ENCODE data around the gene KCNE3. TPM values are rescaled to one million over a fixed set of nuclear protein-coding genes. Genes with fewer than 3 reads are reported as not detected.
"Not testable (repeated sequence)": the region's sequence is repeated elsewhere in the genome, so short reads cannot be mapped to it uniquely, and the experiment has no call there.

Gene KCNE3
- total RNA-seq, 4 donors from 2014 or later, result 2.4 to 13.7 (median 10.5) TPM

GRCh38 chr11:74425100-74425499, 42.2 kb downstream of the KCNE3 start:
- Histone ChIP-seq H3K4me1 (no peaks in the 10 kb centered on the region), H3K27ac (no peak overlapping the region), H3K9me3 (no peaks in the 10 kb centered on the region), H3K4me3 (no peak overlapping the region), H3K36me3 (no peaks in the 10 kb centered on the region), H3K27me3 (no peaks in the 10 kb centered on the region)
- intact Hi-C loops (cut with DNase I; ENCODE audit: low total_unique reads), result no loop called here
- no peak for DNase-seq
- TF ChIP-seq, protein P1, sequence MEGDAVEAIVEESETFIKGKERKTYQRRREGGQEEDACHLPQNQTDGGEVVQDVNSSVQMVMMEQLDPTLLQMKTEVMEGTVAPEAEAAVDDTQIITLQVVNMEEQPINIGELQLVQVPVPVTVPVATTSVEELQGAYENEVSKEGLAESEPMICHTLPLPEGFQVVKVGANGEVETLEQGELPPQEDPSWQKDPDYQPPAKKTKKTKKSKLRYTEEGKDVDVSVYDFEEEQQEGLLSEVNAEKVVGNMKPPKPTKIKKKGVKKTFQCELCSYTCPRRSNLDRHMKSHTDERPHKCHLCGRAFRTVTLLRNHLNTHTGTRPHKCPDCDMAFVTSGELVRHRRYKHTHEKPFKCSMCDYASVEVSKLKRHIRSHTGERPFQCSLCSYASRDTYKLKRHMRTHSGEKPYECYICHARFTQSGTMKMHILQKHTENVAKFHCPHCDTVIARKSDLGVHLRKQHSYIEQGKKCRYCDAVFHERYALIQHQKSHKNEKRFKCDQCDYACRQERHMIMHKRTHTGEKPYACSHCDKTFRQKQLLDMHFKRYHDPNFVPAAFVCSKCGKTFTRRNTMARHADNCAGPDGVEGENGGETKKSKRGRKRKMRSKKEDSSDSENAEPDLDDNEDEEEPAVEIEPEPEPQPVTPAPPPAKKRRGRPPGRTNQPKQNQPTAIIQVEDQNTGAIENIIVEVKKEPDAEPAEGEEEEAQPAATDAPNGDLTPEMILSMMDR (IDR thresholded peaks at IDR 0.05), result no peak
- no peak for TF ChIP-seq POLR2A (IDR thresholded peaks at IDR 0.05)

DNA sequence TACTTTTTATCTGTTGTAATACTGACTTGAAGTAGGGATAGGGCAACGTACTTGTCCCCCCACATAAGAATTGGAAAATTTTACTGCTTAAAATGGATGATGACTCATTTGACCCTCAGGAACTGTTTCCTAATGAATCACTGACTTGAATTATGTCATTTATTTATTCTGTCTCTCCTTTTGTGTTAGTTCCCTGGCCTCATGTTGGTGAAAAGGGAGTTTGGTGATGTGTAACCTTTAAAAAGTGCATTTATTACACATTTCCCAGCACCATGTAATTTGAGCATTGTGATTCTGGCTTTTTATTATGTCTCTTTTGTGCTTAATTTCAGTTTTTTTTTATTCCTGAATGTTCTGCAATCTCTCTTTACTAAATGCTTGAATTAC, 48.8 kb downstream of the KCNE3 start:
- intact Hi-C loops (cut with DNase I; ENCODE audit: low total_unique reads), result no loop called here
- no peaks in the 10 kb centered on the region for H3K9me3 ChIP-seq
- no peak for DNase-seq
- H3K4me3 ChIP-seq, result no peak overlapping the region
- H3K36me3 ChIP-seq, result no peaks in the 10 kb centered on the region
- peaks cover 0 to 11% of the 10 kb centered on the region in 2 donors for H3K4me1 ChIP-seq
- no peak for TF ChIP-seq POLR2A (IDR thresholded peaks at IDR 0.05)
- TF ChIP-seq, protein P1 (IDR thresholded peaks at IDR 0.05), result no peak
- H3K27ac ChIP-seq, result peak overlapping the region; percentile 78 to 80
- H3K27me3 ChIP-seq, result no peaks in the 10 kb centered on the region

DNA sequence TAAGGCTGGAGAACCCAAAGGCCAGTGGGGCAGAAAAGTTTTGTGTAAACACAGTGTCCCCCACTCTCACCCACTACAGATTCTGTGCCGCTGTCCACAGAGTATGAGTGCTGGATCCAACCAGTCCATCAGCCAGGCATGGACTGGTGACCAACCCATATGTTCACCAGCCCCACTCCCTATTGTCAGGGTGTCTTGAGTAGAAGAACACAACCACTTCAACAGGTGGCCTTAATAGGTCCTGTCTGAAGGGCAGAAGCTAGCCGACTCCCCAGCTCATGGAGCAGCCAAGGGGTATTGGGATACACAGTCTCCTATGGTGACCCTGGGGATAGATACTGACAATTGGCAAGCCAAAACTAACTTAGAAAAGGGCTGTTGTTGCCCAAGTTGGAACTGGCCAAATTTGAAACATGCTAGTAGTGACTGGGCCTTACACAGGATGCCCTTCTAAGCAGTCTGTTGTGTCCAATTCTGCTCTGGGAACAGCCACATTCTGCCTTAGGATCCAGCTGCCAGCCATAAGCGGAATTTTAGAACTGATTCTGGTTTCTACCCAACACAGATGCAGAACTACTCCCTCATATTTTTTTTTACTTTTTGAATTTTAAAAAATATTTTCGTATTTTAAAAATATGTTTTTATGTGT, 49.4 kb downstream of the KCNE3 start:
- TF ChIP-seq, protein P1 (IDR thresholded peaks at IDR 0.05), result no peak
- TF ChIP-seq POLR2A (IDR thresholded peaks at IDR 0.05), result no peak
- intact Hi-C loops (cut with DNase I; ENCODE audit: low total_unique reads), result no loop called here
- Histone ChIP-seq H3K36me3 (no peaks in the 10 kb centered on the region), H3K4me1 (peaks cover 0 to 11% of the 10 kb centered on the region in 2 donors), H3K9me3 (no peaks in the 10 kb centered on the region), H3K4me3 (no peak overlapping the region), H3K27ac (peak overlapping the region; percentile 78 to 80), H3K27me3 (no peaks in the 10 kb centered on the region)
- no peak for DNase-seq

GRCh38 chr11:74417379-74417804, 50.0 kb downstream of the KCNE3 start:
- H3K36me3 ChIP-seq, result no peaks in the 10 kb centered on the region
- H3K27me3 ChIP-seq, result no peaks in the 10 kb centered on the region
- DNase-seq, result no peak
- H3K4me1 ChIP-seq, result peaks cover 0 to 11% of the 10 kb centered on the region in 2 donors
- no peak for TF ChIP-seq POLR2A (IDR thresholded peaks at IDR 0.05)
- no peak overlapping the region for H3K4me3 ChIP-seq
- intact Hi-C loops (cut with DNase I; ENCODE audit: low total_unique reads), result no loop called here
- no peaks in the 10 kb centered on the region for H3K9me3 ChIP-seq
- H3K27ac ChIP-seq, result peak overlapping the region; percentile 78 to 80

DNA sequence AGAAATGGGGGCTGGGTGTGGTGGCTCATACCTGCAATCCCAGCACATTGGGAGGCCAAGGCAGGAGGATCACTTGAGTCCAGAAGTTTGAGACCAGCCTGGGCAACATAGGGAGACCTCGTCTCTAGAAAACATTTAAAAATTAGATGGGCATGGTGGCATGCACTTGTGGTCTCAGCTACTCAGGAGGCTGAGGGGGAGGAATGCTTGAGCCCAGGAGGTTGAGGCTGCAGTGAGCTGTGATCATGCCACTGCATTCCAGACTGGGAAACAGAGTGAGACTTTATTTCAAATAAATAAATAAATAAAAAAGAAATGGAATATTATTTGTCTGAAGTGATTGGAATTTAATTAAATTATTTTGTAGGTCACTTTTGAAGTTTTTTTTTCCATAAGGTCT, 50.4 kb downstream of the KCNE3 start:
- H3K36me3 ChIP-seq; H3K9me3 ChIP-seq; intact Hi-C loops (cut with DNase I; ENCODE audit: low total_unique reads); H3K4me3 ChIP-seq; DNase-seq; H3K27me3 ChIP-seq: not testable (repeated sequence)
- Histone ChIP-seq H3K27ac (peak overlapping the region in 1 of 2 donors; percentile 78), H3K4me1 (peaks cover 0 to 11% of the 10 kb centered on the region in 2 donors)

GRCh38 chr11:74412733-74413359, 54.5 kb downstream of the KCNE3 start:
- Histone ChIP-seq H3K27ac (no peak overlapping the region), H3K36me3 (no peaks in the 10 kb centered on the region), H3K4me1 (no peaks in the 10 kb centered on the region), H3K27me3 (no peaks in the 10 kb centered on the region), H3K4me3 (no peak overlapping the region), H3K9me3 (no peaks in the 10 kb centered on the region)
- intact Hi-C loops (cut with DNase I; ENCODE audit: low total_unique reads), result no loop called here
- no peak for DNase-seq
- TF ChIP-seq, protein P1 (IDR thresholded peaks at IDR 0.05), result no peak
- no peak for TF ChIP-seq POLR2A (IDR thresholded peaks at IDR 0.05)
